HG03159 (cell line): ENCODE measurements around the gene MRPS7.

Experiments
- ATAC-seq: cut with Tn5 transposase; IDR thresholded peaks from one replicate; pipeline ENCODE4 v1.9.1; 2021; ENCODE audit warnings: mild to moderate bottlenecking, moderate library complexity; ENCODE audit not compliant: unreplicated experiment

The MRPS7 gene

DNA sequence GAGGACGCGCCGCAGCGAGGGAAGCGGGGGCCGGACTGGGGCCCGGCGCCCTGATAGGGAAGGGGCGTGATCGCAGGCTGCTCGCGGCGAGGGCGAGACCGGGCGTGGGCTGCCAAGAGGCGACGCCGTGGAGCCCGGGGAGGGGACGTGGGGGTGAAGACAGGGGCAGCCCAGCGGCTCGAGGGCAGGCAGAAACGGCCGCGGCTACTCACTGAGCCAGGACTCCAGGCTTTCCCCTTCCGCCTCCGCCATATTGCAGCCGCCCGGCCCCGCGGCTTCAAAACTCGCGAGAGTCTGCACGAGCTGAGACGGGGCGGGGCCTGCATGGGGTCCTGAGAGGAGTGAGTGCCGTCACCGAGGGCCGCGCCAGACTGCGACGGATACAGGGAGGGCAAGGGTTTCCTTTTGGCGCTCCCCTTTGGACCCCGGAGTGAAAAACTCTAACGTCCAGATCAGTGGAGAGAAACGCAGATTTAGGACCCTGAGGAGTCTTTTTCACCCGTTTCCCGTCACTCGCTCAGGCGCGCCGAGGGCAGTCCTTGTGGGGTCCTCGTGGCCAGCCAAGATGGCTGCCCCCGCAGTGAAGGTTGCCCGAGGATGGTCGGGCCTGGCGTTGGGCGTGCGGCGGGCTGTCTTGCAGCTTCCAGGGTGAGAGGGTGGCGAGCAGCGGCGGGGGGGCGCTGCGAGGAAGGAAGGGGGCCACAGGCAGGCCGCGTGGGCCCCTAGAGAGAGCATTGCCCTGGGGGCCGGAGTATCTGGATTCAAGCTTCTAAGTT lies at the start of gene MRPS7, which contains the start of gene GGA3:
MRPS7 (plus strand) TSS at position 544 of the 776 bp plus-strand sequence; CDS start at position 566, 22 bp downstream.
GGA3 (minus strand) TSS at position 271 of the 776 bp plus-strand sequence; CDS start at position 252, 19 bp downstream.
- peak; percentile 89 for ATAC-seq

DNA sequence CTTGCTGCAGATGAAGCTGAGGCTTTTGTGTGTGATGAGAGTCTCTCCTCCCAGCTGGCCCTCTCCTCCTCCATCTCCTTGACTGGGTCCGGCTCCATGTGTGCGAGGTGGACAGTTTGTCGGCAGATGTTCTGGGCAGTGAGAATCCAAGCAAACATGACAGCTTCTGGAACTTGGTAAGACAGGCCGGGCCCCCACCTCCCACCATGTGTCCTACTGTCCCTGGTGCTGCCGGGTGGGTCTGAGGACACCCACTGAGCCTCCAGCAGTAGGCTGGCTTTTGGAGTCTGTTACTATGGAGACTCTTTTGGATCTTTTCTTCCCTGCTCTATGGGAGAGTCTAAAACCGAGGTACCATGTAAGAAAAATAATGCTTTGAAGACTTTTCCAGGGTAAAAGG lies 43.5 kb upstream of the MRPS7 start:
- no peak for ATAC-seq

DNA sequence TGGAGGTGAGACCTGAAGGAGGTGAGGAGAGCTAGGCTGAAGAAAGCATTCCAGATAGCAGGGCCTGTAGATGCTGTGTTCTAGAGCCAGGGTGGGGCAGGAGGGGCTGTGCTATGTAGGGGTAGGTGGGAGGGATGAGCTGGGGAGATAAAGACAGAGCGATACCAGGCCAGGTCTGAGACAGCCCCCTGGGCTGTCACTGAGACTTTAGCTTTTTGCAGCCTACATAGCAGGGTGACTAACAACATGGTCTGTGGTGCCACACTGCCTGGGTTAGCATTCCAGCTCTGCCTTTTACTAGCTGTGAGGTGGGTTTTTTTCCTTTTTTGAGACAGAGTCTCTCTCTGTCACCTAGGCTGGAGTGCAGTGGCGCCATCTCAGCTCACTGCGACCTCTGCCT lies 41.9 kb upstream of the MRPS7 start:
- no peak for ATAC-seq

DNA sequence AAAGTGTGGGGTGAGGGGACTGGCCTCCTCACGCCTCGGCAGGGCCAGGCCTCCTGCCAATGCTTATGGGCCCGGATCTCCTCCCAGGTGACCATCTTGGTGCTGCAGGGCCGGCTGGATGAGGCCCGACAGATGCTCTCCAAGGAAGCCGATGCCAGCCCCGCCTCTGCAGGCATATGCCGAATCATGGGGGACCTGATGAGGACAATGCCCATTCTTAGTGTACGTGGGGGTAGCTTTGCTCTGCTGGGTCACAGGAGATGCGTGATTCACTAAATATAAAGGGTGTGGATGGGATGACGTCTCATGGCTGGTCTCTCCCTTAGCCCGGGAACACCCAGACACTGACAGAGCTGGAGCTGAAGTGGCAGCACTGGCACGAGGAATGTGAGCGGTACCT lies 36.7 kb upstream of the MRPS7 start:
- no peak for ATAC-seq

- ATAC-seq, result no peak
Observed at GRCh38 chr17:75227729-75228128, 34.0 kb upstream of the MRPS7 start.

GRCh38 chr17:75228305-75228704 lies 33.4 kb upstream of the MRPS7 start:
- no peak for ATAC-seq

DNA sequence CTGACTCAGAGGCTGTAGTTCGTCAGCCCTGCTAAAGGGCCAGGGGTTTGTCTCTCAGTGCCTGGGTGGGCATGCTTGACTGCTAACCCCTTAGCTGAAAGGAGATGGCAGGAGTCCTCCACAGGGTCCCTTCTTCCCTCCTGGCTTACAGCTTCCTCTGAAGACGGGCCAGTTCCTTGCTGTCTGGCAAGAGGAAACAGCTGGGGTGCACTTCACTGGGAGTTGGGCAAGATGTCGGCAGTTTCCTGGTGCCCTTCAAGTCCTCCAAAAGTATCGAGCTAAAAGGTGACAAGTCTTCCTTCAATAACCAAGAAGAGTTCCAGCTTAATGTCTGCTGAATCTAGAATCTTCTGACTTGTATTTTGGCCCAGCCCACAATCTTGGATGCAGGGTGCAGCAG lies 32.8 kb upstream of the MRPS7 start:
- no peak for ATAC-seq

DNA sequence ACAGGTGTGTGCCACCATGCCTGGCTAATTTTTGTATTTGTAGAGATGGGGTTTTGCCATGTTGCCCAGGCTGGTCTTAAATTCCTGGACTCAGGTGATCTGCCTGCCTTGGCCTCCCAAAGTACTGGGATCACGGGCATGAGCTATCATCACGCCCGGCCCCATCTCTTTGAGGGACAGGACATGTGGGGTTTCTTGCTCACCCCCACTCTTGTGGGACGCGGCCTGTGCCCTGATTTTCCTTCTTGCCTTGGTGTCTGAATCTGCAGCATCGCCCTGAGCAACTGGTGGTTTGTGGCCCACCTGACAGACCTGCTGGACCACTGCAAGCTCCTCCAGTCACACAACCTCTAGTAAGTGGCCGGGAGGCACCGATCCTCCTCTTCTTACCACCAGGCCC lies 30.6 kb upstream of the MRPS7 start:
- ATAC-seq, result no peak

DNA sequence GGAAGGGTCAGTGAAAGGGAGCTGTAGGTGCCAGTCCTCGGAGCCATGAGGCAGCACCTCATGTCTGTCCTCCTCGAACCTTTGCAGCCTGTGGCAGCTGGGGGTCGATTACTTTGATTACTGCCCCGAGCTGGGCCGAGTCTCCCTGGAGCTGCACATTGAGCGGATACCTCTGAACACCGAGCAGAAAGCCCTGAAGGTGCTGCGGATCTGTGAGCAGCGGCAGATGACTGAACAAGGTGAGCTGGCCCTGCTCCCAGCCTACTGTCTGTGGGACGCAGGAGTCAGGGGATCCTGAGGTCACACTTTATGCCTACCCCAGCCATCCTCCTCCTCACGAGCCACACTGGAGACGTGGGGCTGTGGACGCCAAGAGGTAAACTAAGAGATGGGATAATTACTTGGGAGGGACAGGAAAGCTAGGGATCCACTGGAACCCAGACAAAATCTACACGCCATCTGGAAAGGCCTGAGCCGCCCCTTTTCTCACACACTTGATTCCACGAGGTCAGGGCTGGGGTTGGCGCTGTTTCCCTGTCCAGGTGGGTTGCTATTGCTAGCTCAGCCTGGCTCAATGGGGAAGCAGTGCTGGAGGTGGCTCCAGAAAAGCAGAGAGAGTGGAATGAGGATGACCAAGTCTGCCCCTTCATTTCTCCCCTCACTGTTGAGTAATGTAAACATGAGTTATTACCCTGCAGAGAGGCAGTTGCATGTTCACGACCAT lies 29.8 kb upstream of the MRPS7 start:
- ATAC-seq, result no peak

GRCh38 chr17:75232786-75233185 lies 28.9 kb upstream of the MRPS7 start:
- ATAC-seq, result no peak

DNA sequence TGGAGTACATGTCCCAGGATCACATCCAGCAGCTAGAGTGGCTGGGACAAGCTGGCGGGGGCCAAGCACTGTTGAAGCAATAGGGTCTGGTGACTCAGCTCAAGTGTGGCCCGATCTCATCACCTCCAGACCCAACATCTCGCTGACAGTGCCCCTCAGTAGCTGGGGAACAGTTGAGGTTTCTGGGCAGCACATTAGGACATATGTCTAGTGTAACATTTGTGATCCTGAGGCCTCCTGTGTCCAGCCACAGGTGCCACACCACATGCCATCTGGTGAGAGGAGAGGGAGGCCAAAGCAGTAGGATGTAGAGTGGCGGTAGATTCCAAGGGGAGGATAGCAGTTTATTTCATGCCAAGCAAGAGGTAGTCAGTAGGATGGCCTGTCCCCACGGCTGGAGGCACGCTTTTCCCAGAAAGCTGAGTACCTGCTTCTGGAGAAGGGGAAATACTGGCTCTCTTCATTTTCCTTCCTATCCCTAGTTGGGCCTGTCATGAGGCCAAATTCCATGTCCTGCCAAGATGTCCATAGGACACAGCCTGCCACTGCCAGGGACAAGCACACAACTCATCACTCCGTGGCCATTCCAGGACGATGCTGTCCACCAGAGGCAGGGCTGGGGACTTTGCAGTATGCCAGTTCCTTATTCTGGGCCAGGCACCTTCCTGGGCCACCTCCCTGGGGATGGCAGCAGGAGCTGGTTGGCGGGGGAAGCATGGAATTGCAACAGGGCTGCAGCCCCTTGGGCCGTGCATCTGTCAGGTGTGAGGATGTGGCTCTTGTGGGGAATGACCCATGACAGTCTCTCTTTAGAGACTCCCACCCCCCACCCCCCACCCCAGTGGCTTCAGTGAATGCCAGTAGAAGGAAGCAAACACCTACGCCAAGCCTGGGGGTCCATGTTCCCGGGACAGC lies 24.3 kb upstream of the MRPS7 start:
- ATAC-seq, result no peak

- no peak for ATAC-seq
Observed at GRCh38 chr17:75238020-75238580, 23.6 kb upstream of the MRPS7 start.

GRCh38 chr17:75238684-75239191 lies 22.9 kb upstream of the MRPS7 start:
- peak; percentile 55 for ATAC-seq

GRCh38 chr17:75239214-75239613 lies 22.5 kb upstream of the MRPS7 start:
- ATAC-seq, result no peak

- no peak for ATAC-seq
Observed at GRCh38 chr17:75239778-75240393, 21.8 kb upstream of the MRPS7 start.

GRCh38 chr17:75240394-75241142 lies 21.1 kb upstream of the MRPS7 start:
- ATAC-seq, result no peak

- ATAC-seq, result no peak
Observed at GRCh38 chr17:75241143-75241430, 20.6 kb upstream of the MRPS7 start.

- ATAC-seq, result no peak
Observed at GRCh38 chr17:75241502-75241901, 20.2 kb upstream of the MRPS7 start.

GRCh38 chr17:75241996-75242460 lies 19.7 kb upstream of the MRPS7 start:
- no peak for ATAC-seq
